Hippocampal formation (tissue), 2 donors: Measurements from ENCODE around the gene KBTBD7.
A peak's percentile ranks its signal among the peaks of the same experiment; 100 is the strongest.

Experiments used
- DNase-seq, 2 donors: peaks; one replicate each; lab custom pipeline; 2025; lab: John Stamatoyannopoulos, UW

KBTBD7 gene

GRCh38 chr13:41193919-41194824, at the start of gene KBTBD7:
Gene KBTBD7 (minus strand): TSS chr13:41194569. CDS start chr13:41194257, 312 bp downstream.
- DNase-seq, result peak; percentile 94 to 95

GRCh38 chr13:41241626-41242025, 47.3 kb upstream of the KBTBD7 start:
- DNase-seq, result no peak

- no peak for DNase-seq
Measured at GRCh38 chr13:41236369-41236768, 42.0 kb upstream of the KBTBD7 start.

GRCh38 chr13:41232578-41233480, 38.5 kb upstream of the KBTBD7 start:
- DNase-seq, result no peak

- no peak for DNase-seq
Measured at GRCh38 chr13:41231786-41232185, 37.4 kb upstream of the KBTBD7 start.

- no peak for DNase-seq
Measured at GRCh38 chr13:41231025-41231677, 36.8 kb upstream of the KBTBD7 start.

- DNase-seq, result no peak
Measured at GRCh38 chr13:41229356-41229755, 35.0 kb upstream of the KBTBD7 start.

GRCh38 chr13:41224113-41225110, 30.0 kb upstream of the KBTBD7 start:
- no peak for DNase-seq

- DNase-seq, result peak; percentile 7 to 44
Measured at GRCh38 chr13:41222259-41222852, 28.0 kb upstream of the KBTBD7 start.

- no peak for DNase-seq
Measured at GRCh38 chr13:41220401-41220800, 26.0 kb upstream of the KBTBD7 start.

- no peak for DNase-seq
Measured at GRCh38 chr13:41216160-41216559, 21.8 kb upstream of the KBTBD7 start.

GRCh38 chr13:41213919-41214318, 19.6 kb upstream of the KBTBD7 start:
- DNase-seq, result no peak

- DNase-seq, result no peak
Measured at GRCh38 chr13:41213316-41213715, 18.9 kb upstream of the KBTBD7 start.

- DNase-seq, result no peak
Measured at GRCh38 chr13:41212881-41213280, 18.5 kb upstream of the KBTBD7 start.

GRCh38 chr13:41211062-41211461, 16.7 kb upstream of the KBTBD7 start:
- no peak for DNase-seq

- no peak for DNase-seq
Measured at GRCh38 chr13:41206467-41206866, 12.1 kb upstream of the KBTBD7 start.

- DNase-seq, result no peak
Measured at GRCh38 chr13:41203810-41204209, 9.4 kb upstream of the KBTBD7 start.

- DNase-seq, result no peak
Measured at GRCh38 chr13:41200126-41200525, 5.8 kb upstream of the KBTBD7 start.

- DNase-seq, result no peak
Measured at GRCh38 chr13:41199526-41199925, 5.2 kb upstream of the KBTBD7 start.

- no peak for DNase-seq
Measured at GRCh38 chr13:41199079-41199478, 4.7 kb upstream of the KBTBD7 start.
